Pulmonary artery endothelial cell (primary cell): ENCODE measurements around the gene COL9A3. TPM values are rescaled to one million over a fixed set of nuclear protein-coding genes. Genes with fewer than 3 reads are reported as not detected.

Experiments used
- DNase-seq: peaks from one replicate; pipeline ENCODE4 v3.0.0-alpha.2; 2011; ENCODE audit warnings: low read depth, low spot score
- total RNA-seq: library from RNA; depleted of rRNA; stranded (reverse); fragments of >200 nt; gene quantifications from 2 replicates; pipeline ENCODE4 v1.2.3, GENCODE V29; 2014

COL9A3 gene
- total RNA-seq, 1 donor from 2014 or later, result 0.20 TPM

- DNase-seq, result no peak
Measured at GRCh38 chr20:62796699-62797491, 20.0 kb upstream of the COL9A3 start.

GRCh38 chr20:62797671-62798532, 18.9 kb upstream of the COL9A3 start:
- DNase-seq, result no peak

- DNase-seq, result no peak
Measured at GRCh38 chr20:62799036-62799435, 17.8 kb upstream of the COL9A3 start.

DNA sequence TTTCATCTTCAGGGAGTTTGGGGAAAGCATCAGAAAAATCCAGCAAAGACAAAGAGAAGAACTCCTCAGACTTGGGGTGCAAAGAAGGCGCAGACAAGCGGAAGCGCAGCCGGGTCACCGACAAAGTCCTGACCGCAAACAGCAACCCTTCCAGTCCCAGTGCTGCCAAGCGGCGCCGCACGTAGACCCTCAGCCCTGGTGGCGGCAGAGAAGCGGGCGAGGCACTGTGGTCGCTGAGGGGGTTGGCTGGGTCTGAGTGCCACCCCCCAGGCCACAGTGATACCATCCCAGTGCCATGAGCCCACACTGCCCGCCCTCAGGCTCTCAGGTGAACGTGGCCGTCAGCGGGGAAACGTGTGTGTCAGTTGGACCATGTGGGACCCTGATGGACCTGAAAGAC, 17.4 kb upstream of the COL9A3 start:
- no peak for DNase-seq

- DNase-seq, result no peak
Measured at GRCh38 chr20:62799873-62800272, 17.0 kb upstream of the COL9A3 start.

GRCh38 chr20:62800314-62801259, 16.3 kb upstream of the COL9A3 start:
- DNase-seq, result no peak

- no peak for DNase-seq
Measured at GRCh38 chr20:62801284-62802010, 15.4 kb upstream of the COL9A3 start.

DNA sequence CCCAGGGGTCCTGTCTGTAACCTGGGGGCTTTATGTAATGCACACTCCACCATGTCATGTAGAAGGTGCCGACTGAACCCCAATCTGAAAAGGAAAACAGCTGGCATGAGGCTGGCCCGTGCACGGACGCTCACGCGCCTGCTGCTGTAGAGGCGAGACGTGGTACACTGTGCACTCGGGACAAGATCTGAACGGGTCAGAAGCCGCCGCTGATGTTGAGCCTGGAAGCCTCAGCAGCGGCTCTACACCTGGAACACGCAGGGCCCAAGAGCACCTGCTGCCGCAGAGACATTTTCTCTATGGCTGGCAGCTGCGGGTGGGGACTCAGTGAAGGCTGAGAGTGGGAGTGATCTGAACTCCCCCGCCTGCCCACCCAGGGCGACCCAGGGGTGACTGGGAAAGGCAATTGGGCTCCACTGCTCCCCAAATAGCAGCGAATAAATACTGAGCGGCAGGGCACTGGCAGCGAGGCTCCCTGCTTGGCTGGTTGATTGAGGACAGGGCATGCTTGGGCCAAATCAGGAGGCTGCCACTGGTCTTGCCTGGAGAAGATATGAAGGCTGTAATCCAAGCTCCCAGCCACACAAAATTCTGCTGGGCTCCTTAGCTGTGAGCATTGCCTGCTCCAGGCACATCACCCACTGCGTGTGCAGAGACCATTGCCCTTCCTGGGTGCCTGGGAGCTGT, 14.7 kb upstream of the COL9A3 start:
- no peak for DNase-seq

GRCh38 chr20:62804021-62804626, 12.7 kb upstream of the COL9A3 start:
- no peak for DNase-seq

DNA sequence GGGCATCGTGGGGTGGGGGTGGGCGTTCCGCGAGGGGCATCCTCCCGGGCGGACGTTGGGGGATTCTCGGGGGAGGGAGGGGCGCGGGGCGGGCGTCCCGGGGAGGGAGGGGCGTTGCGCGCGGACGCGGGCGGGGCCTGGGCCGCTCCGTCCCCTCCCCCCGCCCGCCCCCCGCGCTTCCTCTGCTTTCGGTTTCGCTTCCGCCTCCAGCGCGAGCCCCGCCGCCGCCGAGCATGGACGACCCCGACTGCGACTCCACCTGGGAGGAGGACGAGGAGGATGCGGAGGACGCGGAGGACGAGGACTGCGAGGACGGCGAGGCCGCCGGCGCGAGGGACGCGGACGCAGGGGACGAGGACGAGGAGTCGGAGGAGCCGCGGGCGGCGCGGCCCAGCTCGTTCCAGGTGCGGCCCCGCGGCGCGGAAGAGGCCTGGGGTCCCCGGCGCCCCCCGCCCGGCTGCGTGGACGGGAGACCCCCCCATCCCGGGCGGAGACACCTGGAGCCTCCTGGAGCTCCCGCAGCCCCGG, 12.2 kb upstream of the COL9A3 start, which contains the start of gene OGFR:
Gene OGFR, plus strand, starts transcription at position 209 of the 528 bp plus-strand sequence. Its CDS starts 25 bp downstream, at position 234.
- DNase-seq, result no peak

DNA sequence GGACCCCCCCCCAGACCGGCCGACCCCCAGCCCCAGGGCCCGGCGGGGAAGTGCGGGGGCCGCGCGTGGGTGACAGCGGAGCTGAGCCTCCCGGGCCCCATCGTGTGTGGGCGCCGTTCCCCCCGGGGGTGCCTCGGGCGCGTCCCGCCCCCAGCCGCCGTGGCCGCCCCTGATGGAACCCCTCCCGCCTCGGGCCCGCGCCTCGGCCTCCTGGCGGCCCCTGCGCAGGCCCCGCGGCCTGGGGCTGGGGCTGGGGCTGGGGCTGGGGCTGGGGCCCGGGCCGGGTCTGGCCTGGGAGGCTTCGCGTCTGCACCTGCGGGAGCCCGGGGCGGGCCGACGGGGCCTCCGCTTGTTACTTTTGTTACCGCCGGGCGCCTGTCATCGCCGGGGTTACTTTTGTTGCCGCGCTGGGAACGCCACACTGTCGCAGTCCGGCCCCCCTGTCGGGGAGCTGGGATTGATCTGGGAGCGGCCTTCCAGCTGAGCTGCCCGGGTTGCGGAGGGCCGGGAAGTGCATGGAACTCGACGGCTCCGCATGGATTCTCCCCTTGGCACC, 11.6 kb upstream of the COL9A3 start:
- DNase-seq, result no peak

DNA sequence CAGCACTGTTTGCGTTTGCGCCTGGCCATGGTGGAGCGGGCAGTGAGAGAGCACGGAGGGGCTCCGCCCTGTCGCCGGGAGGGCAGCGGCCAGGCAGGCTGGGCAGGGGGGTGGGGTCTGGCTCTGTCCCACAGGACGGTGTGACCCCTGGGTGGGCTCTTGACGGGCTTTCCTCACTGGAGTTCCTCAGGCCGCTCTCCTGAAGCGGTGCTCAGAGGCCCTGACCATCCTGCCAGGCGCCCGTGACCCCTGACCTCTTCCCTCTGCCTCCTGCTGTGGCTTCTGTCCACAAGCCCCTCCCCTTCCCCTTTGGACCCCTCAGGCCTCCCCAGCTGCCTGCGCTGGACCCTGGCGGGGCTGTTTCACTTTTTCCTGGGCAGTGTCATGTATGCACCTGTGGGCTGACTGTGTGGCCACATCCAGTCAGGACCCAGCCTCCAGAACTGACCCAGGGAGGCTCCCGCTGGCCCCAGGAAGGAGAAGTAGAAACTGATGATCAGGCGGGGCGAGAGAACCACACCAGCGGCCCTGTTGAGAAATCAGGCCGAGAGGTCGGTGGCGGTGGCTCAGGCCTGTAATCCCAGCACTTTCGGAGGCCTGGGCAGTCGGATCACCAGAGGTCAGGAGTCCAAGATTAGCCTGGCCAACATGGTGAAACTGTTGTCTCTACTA, 11.0 kb upstream of the COL9A3 start:
- no peak for DNase-seq

- no peak for DNase-seq
Measured at GRCh38 chr20:62806383-62807050, 10.3 kb upstream of the COL9A3 start.

- no peak for DNase-seq
Measured at GRCh38 chr20:62807444-62808210, 9.2 kb upstream of the COL9A3 start.

- no peak for DNase-seq
Measured at GRCh38 chr20:62808211-62808865, 8.5 kb upstream of the COL9A3 start.
